ENCODE data around the gene DUSP18.

DNA sequence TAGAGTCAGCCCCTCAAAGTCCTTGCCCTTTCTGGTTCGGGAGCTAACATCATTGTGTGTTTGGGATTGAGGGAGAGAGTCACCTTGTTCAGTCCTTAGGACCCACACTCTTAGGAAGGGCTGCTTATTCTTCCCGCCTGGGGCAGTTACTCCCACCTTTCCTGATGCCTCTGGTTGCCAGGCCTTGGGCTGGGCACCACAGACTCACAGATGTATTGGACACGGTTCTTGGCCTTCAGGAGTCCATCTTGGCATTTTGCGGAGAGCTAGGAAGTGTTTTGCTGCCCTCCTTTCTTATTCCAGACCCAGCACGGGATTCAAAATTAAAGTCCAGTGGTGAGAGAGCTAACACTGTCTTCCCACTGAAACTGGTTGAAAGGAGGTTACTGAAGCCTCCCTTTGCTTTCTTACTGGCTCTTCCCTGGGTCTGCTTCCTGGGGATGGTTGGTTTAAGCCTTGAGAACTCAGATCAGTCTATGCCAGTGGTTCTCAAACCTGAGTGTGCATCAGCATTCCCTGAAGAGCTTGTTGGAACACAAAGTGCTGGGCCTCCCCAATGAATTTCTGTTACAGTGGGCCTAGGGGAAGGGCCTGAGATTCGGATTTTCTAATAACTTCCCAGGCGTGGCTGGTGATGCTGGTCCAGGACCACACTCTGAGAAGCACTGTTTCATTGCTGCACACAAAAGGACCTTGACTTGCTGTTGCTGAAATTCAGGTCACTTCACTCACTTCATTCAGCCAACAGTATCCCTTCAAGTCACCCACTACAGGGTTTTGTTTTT is 28.4 kb upstream of the DUSP18 start:
- no peak for TF ChIP-seq EZH2phosphoT487 (IDR thresholded peaks at IDR 0.05; ENCODE audit: insufficient read depth, low read depth)
- TF ChIP-seq EZH2 (IDR thresholded peaks at IDR 0.05; ENCODE audit: insufficient read depth, poor library complexity, severe bottlenecking), result no peak
